SK-N-SH (cell line): ENCODE data around the gene MASP1. TPM values are rescaled to one million over a fixed set of nuclear protein-coding genes. Genes with fewer than 3 reads are reported as not detected.

Source experiments
- CTCF ChIA-PET: fragments of 300-600, 350-600 bp; formaldehyde crosslinking; extraction: SDS; loops from one replicate; lab custom pipeline; 2021; lab: Yijun Ruan, JAX
- POLR2A ChIA-PET: fragments of 350-600 bp; sonication (Branson Sonifier 250); formaldehyde crosslinking; extraction: SDS; loops from one replicate; lab custom pipeline; 2020; ENCODE audit warnings: antibody characterized with exemption, inconsistent platforms; lab: Yijun Ruan, JAX
- DNase-seq: peaks from one replicate; pipeline ENCODE4 v3.0.0; 2012
- H2AFZ ChIP-seq: fragments of 200-600 bp; sonication (generic); 2 replicates; pipeline ENCODE4 v1.8.1; 2016; ENCODE audit warnings: antibody characterized with exemption, mild to moderate bottlenecking, low read depth
- H3F3A ChIP-seq: fragments of 200-600 bp; sonication (generic); replicated peaks from 2 replicates; pipeline ENCODE3; 2016; ENCODE audit warnings: antibody characterized with exemption, mild to moderate bottlenecking; ENCODE audit not compliant: insufficient read depth
- H3K27ac ChIP-seq, 2 experiments: fragments of 200-500 bp in 1 of 2; fragments of 200-600 bp in 1 of 2; sonication (Bioruptor generic) in 1 of 2; sonication (generic), shearing (Covaris generic) in 1 of 2; 2 replicates each; pipeline versions ENCODE4 v1.5.1 to v1.6.1; 2014 to 2016; ENCODE audit warnings: low read depth in 2 of 2, inconsistent platforms in 1 of 2, low read length in 1 of 2, mild to moderate bottlenecking in 1 of 2, mixed read lengths in 1 of 2
- H3K27me3 ChIP-seq: fragments of 200-600 bp; sonication (generic), shearing (Covaris generic); 2 replicates; pipeline ENCODE4 v1.6.1; 2016; ENCODE audit warnings: mixed run types; ENCODE audit not compliant: insufficient read depth
- H3K36me3 ChIP-seq, 2 experiments: fragments of 200-500 bp in 1 of 2; fragments of 200-600 bp in 1 of 2; sonication (Bioruptor generic) in 1 of 2; sonication (generic) in 1 of 2; replicated peaks in 1 of 2; 2 replicates each; pipeline versions ENCODE3 to v1.5.1; 2014 to 2016; ENCODE audit warnings: low read length in 1 of 2, mild to moderate bottlenecking in 1 of 2; ENCODE audit not compliant: insufficient read depth in 2 of 2, control insufficient read depth in 1 of 2
- H3K4me1 ChIP-seq, 2 experiments: fragments of 200-500 bp in 1 of 2; fragments of 200-600 bp in 1 of 2; sonication (Bioruptor generic) in 1 of 2; sonication (generic), shearing (Covaris generic) in 1 of 2; 2 replicates each; pipeline versions ENCODE4 v1.5.1 to v1.6.1; 2014 to 2016; ENCODE audit warnings: low read depth in 1 of 2, low read length in 1 of 2, mixed run types in 1 of 2; ENCODE audit not compliant: insufficient read depth in 2 of 2, control insufficient read depth in 1 of 2
- H3K4me2 ChIP-seq: fragments of 200-600 bp; sonication (generic), shearing (Covaris generic); 2 replicates; pipeline ENCODE4 v1.6.1; 2017; ENCODE audit warnings: mixed run types
- H3K4me3 ChIP-seq, 2 experiments: fragments of 200-500 bp in 1 of 2; fragments of 200-600 bp in 1 of 2; sonication (Bioruptor generic) in 1 of 2; sonication (generic), shearing (Covaris generic) in 1 of 2; 2 replicates each; pipeline versions ENCODE4 v1.5.1 to v1.8.1; 2014 to 2016; ENCODE audit warnings: low read depth in 2 of 2, inconsistent platforms in 1 of 2, low read length in 1 of 2, mild to moderate bottlenecking in 1 of 2, mixed read lengths in 1 of 2, moderate library complexity in 1 of 2
- H3K79me2 ChIP-seq: fragments of 200-600 bp; sonication (generic); 2 replicates; pipeline ENCODE4 v1.8.1; 2017; ENCODE audit warnings: mild to moderate bottlenecking; ENCODE audit not compliant: insufficient read depth
- H3K9ac ChIP-seq: fragments of 200-600 bp; sonication (generic); 2 replicates; pipeline ENCODE4 v1.6.1; 2017; ENCODE audit warnings: mixed run types
- H3K9me2 ChIP-seq: fragments of 200-600 bp; sonication (generic); 2 replicates; pipeline ENCODE4 v1.6.1; 2017; ENCODE audit warnings: mixed run types
- H3K9me3 ChIP-seq: fragments of 200-600 bp; sonication (generic); 2 replicates; pipeline ENCODE4 v1.6.1; 2017; ENCODE audit warnings: mixed run types, mild to moderate bottlenecking, moderate library complexity
- H4K20me1 ChIP-seq: fragments of 200-600 bp; sonication (generic); 2 replicates; pipeline ENCODE4 v1.6.1; 2017; ENCODE audit warnings: mild to moderate bottlenecking, mixed run types; ENCODE audit not compliant: insufficient read depth
- ELF1 ChIP-seq: IDR thresholded peaks from 2 replicates; pipeline ENCODE4 v1.4.0; 2012
- FOXM1 ChIP-seq: IDR thresholded peaks from 2 replicates; pipeline ENCODE4 v1.4.0; 2012; ENCODE audit warnings: low read depth, mild to moderate bottlenecking
- GABPA ChIP-seq: IDR thresholded peaks from 2 replicates; pipeline ENCODE4 v1.4.0; 2012; ENCODE audit warnings: low read depth, mild to moderate bottlenecking
- IRF3 ChIP-seq: fragments of 150-350 bp; IDR thresholded peaks from 2 replicates; pipeline ENCODE4 v1.6.1; 2016; ENCODE audit warnings: mild to moderate bottlenecking, low read depth, low read length
- MAX ChIP-seq: IDR thresholded peaks from 2 replicates; pipeline ENCODE4 v1.4.0; 2012; ENCODE audit warnings: low read depth
- MXI1 ChIP-seq: IDR thresholded peaks from 2 replicates; pipeline ENCODE4 v1.6.1; 2012; ENCODE audit warnings: mild to moderate bottlenecking, low read depth, low read length, improper control_type of control experiment
- NRF1 ChIP-seq: IDR thresholded peaks from 2 replicates; pipeline ENCODE4 v1.6.1; 2012; ENCODE audit warnings: low read depth, mild to moderate bottlenecking, low read length
- RCOR1 ChIP-seq: fragments of 150-350 bp; IDR thresholded peaks from 2 replicates; pipeline ENCODE4 v1.6.1; 2017; ENCODE audit warnings: antibody characterized with exemption, low read length
- REST ChIP-seq: IDR thresholded peaks from 2 replicates; pipeline ENCODE4 v1.6.1; 2012; ENCODE audit warnings: mild to moderate bottlenecking, low read depth, low read length, moderate library complexity
- RFX5 ChIP-seq: IDR thresholded peaks from 2 replicates; pipeline ENCODE4 v1.6.1; 2012; ENCODE audit warnings: mild to moderate bottlenecking, improper control_type of control experiment, low read length
- SIN3A ChIP-seq: IDR thresholded peaks from 2 replicates; pipeline ENCODE4 v1.6.1; 2012; ENCODE audit warnings: low read depth, mild to moderate bottlenecking, low read length, moderate library complexity, borderline replicate concordance
- SMC3 ChIP-seq: IDR thresholded peaks from 2 replicates; pipeline ENCODE4 v1.6.1; 2012; ENCODE audit warnings: low read depth, low read length, improper control_type of control experiment
- TAF1 ChIP-seq: IDR thresholded peaks from 2 replicates; pipeline ENCODE4 v1.6.1; 2012; ENCODE audit warnings: low read depth, mild to moderate bottlenecking, low read length, moderate library complexity, borderline replicate concordance
- USF1 ChIP-seq: IDR thresholded peaks from 2 replicates; pipeline ENCODE4 v1.4.0; 2012; ENCODE audit warnings: low read depth, borderline replicate concordance
- WGBS: methylation state at CpG from one replicate; pipeline ENCODE4 v1.1.6; 2017; ENCODE audit warnings: low lambda C conversion rate; 5-methylcytosine and 5-hydroxymethylcytosine counted together
- polyA plus RNA-seq, 3 experiments: library from polyadenylated mRNA; depleted of rRNA; stranded (reverse); fragments of >200 nt; gene quantifications; 2 replicates each; pipeline ENCODE4 v1.2.3, GENCODE V29; 2012

Gene MASP1
- polyA plus RNA-seq, 1 of the 3 experiments (the other 2 are of a cell fraction), result not detected

- Histone ChIP-seq H4K20me1 (no peaks in the 10 kb centered on the region), H3K27me3 (peaks cover 18% of the 10 kb centered on the region; the same call in 1 of the 2 replicates), H3K9me2 (no peaks in the 10 kb centered on the region), H3K4me1 (no peaks in the 10 kb centered on the region), H3K4me3 (no peak overlapping the region), H3K9ac (no peak overlapping the region), H3K4me2 (no peak overlapping the region), H3K79me2 (no peaks in the 10 kb centered on the region), H3K27ac (no peak overlapping the region), H3K9me3 (no peaks in the 10 kb centered on the region), H2AFZ (no peak overlapping the region), H3F3A (no peaks in the 10 kb centered on the region), H3K36me3 (no peaks in the 10 kb centered on the region)
- no peak for DNase-seq
- TF ChIP-seq USF1 (no peak), RFX5 (no peak), MXI1 (no peak), NRF1 (no peak), REST (no peak), TAF1 (no peak), MAX (no peak), GABPA (no peak), RCOR1 (no peak)
- POLR2A ChIA-PET, result no interaction called here
- WGBS, result 67% methylated on average over 4 of the region's 4 CpGs
- CTCF ChIA-PET, result no interaction called here
These were observed 43.4 kb upstream of the MASP1 start for GRCh38 chr3:187334904-187335303.

GRCh38 chr3:187328691-187329090 lies 37.2 kb upstream of the MASP1 start:
- 8% methylated on average over 2 of the region's 3 CpGs for WGBS
- no peak for TF ChIP-seq USF1
- no peak for TF ChIP-seq TAF1
- TF ChIP-seq FOXM1, result no peak
- TF ChIP-seq SMC3, result no peak
- no peak for TF ChIP-seq SIN3A
- TF ChIP-seq IRF3, result no peak
- no peak for TF ChIP-seq ELF1
- TF ChIP-seq, all 33 proteins: peak for 0

More at GRCh38 chr3:187328691-187329090, 37.2 kb upstream of the MASP1 start:
- no peaks in the 10 kb centered on the region for H4K20me1 ChIP-seq
- peaks cover 4% of the 10 kb centered on the region; the same call in 1 of the 2 replicates for H3K27me3 ChIP-seq
- ChIA-PET CTCF (interaction anchor here (8.1 kb wide), 1 partner anchor 10 kb away, joined by 54 read pairs; no protein-coding TSS in a partner anchor), POLR2A (no interaction called here)
- H3K9me3 ChIP-seq, result no peaks in the 10 kb centered on the region
- H3F3A ChIP-seq, result no peaks in the 10 kb centered on the region
- DNase-seq, result no peak
- no peak overlapping the region for H3K27ac ChIP-seq
- H3K4me3 ChIP-seq, result no peak overlapping the region
- no peaks in the 10 kb centered on the region for H3K79me2 ChIP-seq
- no peak overlapping the region for H2AFZ ChIP-seq
- no peaks in the 10 kb centered on the region for H3K36me3 ChIP-seq
- no peaks in the 10 kb centered on the region for H3K4me1 ChIP-seq
- no peak overlapping the region for H3K4me2 ChIP-seq
- no peak overlapping the region for H3K9ac ChIP-seq
- H3K9me2 ChIP-seq, result no peaks in the 10 kb centered on the region
